IMR-90 (cell line): ENCODE data around the gene LHFPL3. TPM values are rescaled to one million over a fixed set of nuclear protein-coding genes. Genes with fewer than 3 reads are reported as not detected.

ENCODE experiments used
- ATAC-seq: fragments of 200-7000 bp; cut with Tn5 transposase; 2 replicates; pipeline ENCODE4 v1.9.1; 2020; ENCODE audit warnings: low read depth, mild to moderate bottlenecking, moderate library complexity
- BruUV-seq: library from RNA; stranded (reverse); fragments of 400-500 nt; replicated peaks from 2 replicates; lab custom pipeline; 2021; lab: Mats Ljungman, UMichigan
- CTCF ChIA-PET: fragments of 300-600 bp; formaldehyde crosslinking; extraction: SDS; loops from one replicate; lab custom pipeline; 2021; ENCODE audit warnings: antibody characterized with exemption; lab: Yijun Ruan, JAX
- POLR2A ChIA-PET: fragments of 300-600 bp; sonication (Branson Sonifier 250); formaldehyde crosslinking; loops from one replicate; lab custom pipeline; 2022; ENCODE audit warnings: antibody characterized with exemption; ENCODE audit not compliant: unreplicated experiment; lab: Charles Lee
- DNase-seq: peaks from one replicate; pipeline ENCODE4 v3.0.0; 2013
- H2AFZ ChIP-seq: replicated peaks from 2 replicates; pipeline ENCODE3; 2013; ENCODE audit warnings: low read length, mild to moderate bottlenecking; ENCODE audit not compliant: poor library complexity
- H2AK5ac ChIP-seq: 2 replicates; pipeline ENCODE4 v1.6.1; 2013; ENCODE audit warnings: low read depth, low read length, inconsistent platforms
- H2AK9ac ChIP-seq: replicated peaks from 2 replicates; pipeline ENCODE3; 2013; ENCODE audit warnings: mild to moderate bottlenecking, low read depth, low read length, moderate library complexity; ENCODE audit not compliant: poor library complexity
- H2BK120ac ChIP-seq: 2 replicates; pipeline ENCODE4 v1.6.1; 2013; ENCODE audit warnings: low read depth, low read length, inconsistent platforms
- H2BK15ac ChIP-seq: 3 replicates; pipeline ENCODE4 v1.6.1; 2013; ENCODE audit warnings: low read depth, low read length, inconsistent platforms
- H2BK20ac ChIP-seq: 2 replicates; pipeline ENCODE4 v1.6.1; 2013; ENCODE audit warnings: low read depth, mild to moderate bottlenecking, inconsistent platforms, low read length, moderate library complexity
- H2BK5ac ChIP-seq: 2 replicates; pipeline ENCODE4 v1.6.1; 2013; ENCODE audit warnings: mild to moderate bottlenecking, low read depth, low read length, inconsistent platforms; ENCODE audit not compliant: poor library complexity, severe bottlenecking
- H3K14ac ChIP-seq: replicated peaks from 2 replicates; pipeline ENCODE4 v1.6.1; 2013; ENCODE audit warnings: low read depth, low read length, inconsistent platforms
- H3K18ac ChIP-seq: 2 replicates; pipeline ENCODE4 v1.6.1; 2013; ENCODE audit warnings: low read depth, low read length, control low read depth
- H3K23ac ChIP-seq: 2 replicates; pipeline ENCODE4 v1.6.1; 2013; ENCODE audit warnings: low read depth, low read length, inconsistent platforms
- H3K27ac ChIP-seq: 2 replicates; pipeline ENCODE4 v1.5.1; 2013; ENCODE audit warnings: mild to moderate bottlenecking, control low read depth, low read length; ENCODE audit not compliant: insufficient read depth
- H3K27me3 ChIP-seq: 2 replicates; pipeline ENCODE4 v1.6.1; 2013; ENCODE audit warnings: low read length; ENCODE audit not compliant: control insufficient read depth, insufficient read depth
- H3K36me3 ChIP-seq: 2 replicates; pipeline ENCODE4 v1.6.1; 2013; ENCODE audit warnings: low read length, mixed read lengths; ENCODE audit not compliant: control insufficient read depth, insufficient read depth
- H3K4ac ChIP-seq: 2 replicates; pipeline ENCODE4 v1.6.1; 2013; ENCODE audit warnings: low read depth, low read length, inconsistent platforms
- H3K4me1 ChIP-seq: 2 replicates; pipeline ENCODE4 v1.6.1; 2013; ENCODE audit warnings: low read length, mixed read lengths; ENCODE audit not compliant: control insufficient read depth, insufficient read depth
- H3K4me2 ChIP-seq: 2 replicates; pipeline ENCODE4 v1.6.1; 2013; ENCODE audit warnings: low read depth, mild to moderate bottlenecking, control low read depth, low read length, moderate library complexity
- H3K4me3 ChIP-seq: 2 replicates; pipeline ENCODE4 v1.5.1; 2013; ENCODE audit warnings: low read depth, mild to moderate bottlenecking, control low read depth, low read length, moderate library complexity; ENCODE audit not compliant: insufficient read depth
- H3K56ac ChIP-seq: 2 replicates; pipeline ENCODE4 v1.6.1; 2013; ENCODE audit warnings: low read length, inconsistent platforms; ENCODE audit not compliant: insufficient read depth; ENCODE audit errors: extremely low read depth
- H3K79me1 ChIP-seq, 2 experiments: 2 replicates each; pipeline ENCODE4 v1.6.1; 2013; ENCODE audit warnings: low read length in 2 of 2, inconsistent platforms in 1 of 2, low read depth in 1 of 2
- H3K9ac ChIP-seq: 2 replicates; pipeline ENCODE4 v1.6.1; 2013; ENCODE audit warnings: low read depth, low read length, control low read depth
- H3K9me1 ChIP-seq: 2 replicates; pipeline ENCODE4 v1.6.1; 2013; ENCODE audit warnings: low read length, inconsistent platforms; ENCODE audit not compliant: insufficient read depth
- H3K9me3 ChIP-seq: 2 replicates; pipeline ENCODE4 v1.6.1; 2013; ENCODE audit warnings: low read length; ENCODE audit not compliant: control insufficient read depth, insufficient read depth
- H4K20me1 ChIP-seq: 2 replicates; pipeline ENCODE4 v1.6.1; 2013; ENCODE audit warnings: low read length, inconsistent platforms; ENCODE audit not compliant: insufficient read depth
- H4K5ac ChIP-seq: 2 replicates; pipeline ENCODE4 v1.6.1; 2013; ENCODE audit warnings: mild to moderate bottlenecking, low read depth, low read length, control low read depth
- H4K8ac ChIP-seq, 2 experiments: 2 replicates each; pipeline ENCODE4 v1.6.1; 2013; ENCODE audit warnings: low read depth in 2 of 2, low read length in 2 of 2, control low read depth in 1 of 2, inconsistent platforms in 1 of 2
- H4K91ac ChIP-seq: 2 replicates; pipeline ENCODE4 v1.6.1; 2013; ENCODE audit warnings: low read depth, low read length, inconsistent platforms; ENCODE audit not compliant: insufficient read depth
- FOS ChIP-seq: fragments of 150-350 bp; IDR thresholded peaks from 2 replicates; pipeline ENCODE4 v1.6.1; 2016; ENCODE audit warnings: low read depth, low read length
- WGBS, 2 experiments: methylation state at CpG; one replicate each; pipeline versions ENCODE4 v1.1.5 to v1.1.7; 2013; ENCODE audit warnings: missing lambda C conversion rate in 2 of 2; ENCODE audit not compliant: insufficient read length in 1 of 2; ENCODE audit errors: extremely low coverage in 2 of 2; 5-methylcytosine and 5-hydroxymethylcytosine counted together
- dilution Hi-C: fragments of 300-500 bp; cut with HindIII; formaldehyde crosslinking; loops from one replicate; pipeline ENCODE4 v1.14.3; 2018; ENCODE audit warnings: low sequenced_read_pairs; ENCODE audit not compliant: unreplicated experiment
- in situ Hi-C: fragments of 300-500 bp; cut with MboI; formaldehyde crosslinking; loops from 3 replicates; pipeline ENCODE4 v1.14.3; 2019; ENCODE audit warnings: low sequenced_read_pairs, inconsistent platforms, mixed read lengths
- intact Hi-C: fragments of 100-400 bp; cut with micrococcal nuclease; formaldehyde crosslinking; loops from 2 replicates; pipeline ENCODE4 v1.10.0; 2022
- polyA plus RNA-seq, 3 experiments: library from polyadenylated mRNA; depleted of rRNA; stranded (reverse); fragments of >200 nt; gene quantifications; 2 replicates each; pipeline ENCODE4 v1.2.3, GENCODE V29; 2012; ENCODE audit warnings: low replicate concordance in 1 of 3
- total RNA-seq: library from RNA; depleted of rRNA; stranded (reverse); fragments of >200 nt; gene quantifications from 2 replicates; pipeline ENCODE4 v1.2.3, GENCODE V29; 2012

LHFPL3 gene
- total and polyA plus RNA-seq, 2 of the 4 experiments (the other 2 are of a cell fraction) = not detected

DNA sequence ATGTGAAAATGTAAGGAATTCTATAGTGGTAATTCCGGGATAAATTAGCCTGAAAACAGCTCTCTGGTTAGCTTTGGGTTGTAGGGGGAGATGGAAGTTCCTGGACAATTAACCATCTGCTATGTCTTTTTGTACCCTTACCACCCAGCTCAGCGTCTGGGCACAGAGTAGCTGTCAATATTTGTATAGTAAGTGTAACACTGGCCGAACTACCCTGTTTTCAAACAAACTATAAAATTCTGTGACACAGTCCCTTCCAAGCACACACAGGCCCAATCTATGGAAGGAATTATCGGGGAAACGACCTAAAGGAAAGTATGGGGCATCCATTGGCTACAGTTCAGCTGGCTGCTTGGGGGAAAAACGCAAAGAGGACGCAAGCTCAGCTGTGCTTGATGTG, 869 bp upstream of the LHFPL3 start:
- Histone ChIP-seq H2BK5ac (no peak overlapping the region), H3K4me1 (peaks cover 2% of the 10 kb centered on the region; the same call in 1 of the 2 replicates), H2BK20ac (no peak overlapping the region), H3K27ac (no peak overlapping the region), H3K4ac (no peak overlapping the region), H3K9me1 (no peaks in the 10 kb centered on the region), H2BK120ac (no peak overlapping the region), H3K23ac (no peak overlapping the region), H4K5ac (no peak overlapping the region), H3K14ac (no peak overlapping the region), H3K56ac (no peak overlapping the region), H3K9me3 (no peaks in the 10 kb centered on the region), H2BK15ac (no peak overlapping the region), H3K79me1 (no peaks in the 10 kb centered on the region), H3K36me3 (no peaks in the 10 kb centered on the region), H3K4me2 (no peak overlapping the region), H4K91ac (no peak overlapping the region), H4K20me1 (no peaks in the 10 kb centered on the region), H4K8ac (no peak overlapping the region), H2AK9ac (no peak overlapping the region), H3K27me3 (peaks cover 31% of the 10 kb centered on the region), H3K9ac (no peak overlapping the region), H3K4me3 (no peak overlapping the region), H2AK5ac (no peak overlapping the region), H2AFZ (no peak overlapping the region), H3K18ac (no peak overlapping the region)
- no CpG with 5 or more reads among the region's 7 CpGs for WGBS, 2 experiments
- no peak for DNase-seq
- no peak for ATAC-seq
- POLR2A ChIA-PET = no interaction called here
- intact Hi-C loops (no loop called here), in situ Hi-C loops (no loop called here), dilution Hi-C loops (no loop called here)
- BruUV-seq = no TSS peak
- CTCF ChIA-PET = no interaction called here
- TF ChIP-seq FOS = no peak
